Activated CD8-positive, alpha-beta T cell treated with anti-CD3 and anti-CD28 coated beads, Interleukin-2, amount 10 ng/mL, durations not matched to agents 7 days and 5 days (primary cell): ENCODE measurements around the gene MAP3K8. TPM values are rescaled to one million over a fixed set of nuclear protein-coding genes. Genes with fewer than 3 reads are reported as not detected.
A peak's percentile ranks its signal among the peaks of the same experiment; 100 is the strongest.
"Not testable (repeated sequence)": the region's sequence is repeated elsewhere in the genome, so short reads cannot be mapped to it uniquely, and the experiment has no call there.

Source experiments
- ATAC-seq: fragments of 150-1000 bp; cut with Tn5 transposase; one replicate; pipeline ENCODE4 v1.10.0; 2021; ENCODE audit warnings: moderate library complexity
- CTCF ChIA-PET: fragments of 350-600 bp; sonication (Branson Sonifier 250); formaldehyde crosslinking; loops from one replicate; lab custom pipeline; 2021; ENCODE audit warnings: antibody characterized with exemption; lab: Charles Lee
- POLR2A ChIA-PET: fragments of 350-600 bp; sonication (Branson Sonifier 250); formaldehyde crosslinking; loops from one replicate; lab custom pipeline; 2021; ENCODE audit warnings: antibody characterized with exemption; lab: Charles Lee
- DNase-seq: peaks from one replicate; pipeline ENCODE4 v3.0.0-alpha.2; 2020
- H3K27ac Mint-ChIP-seq: one replicate; pipeline ENCODE4 v1.8.0; 2021; ENCODE audit warnings: mild to moderate bottlenecking, mixed read lengths
- H3K27me3 Mint-ChIP-seq: one replicate; pipeline ENCODE4 v1.8.0; 2021; ENCODE audit warnings: low read depth, mixed read lengths
- H3K36me3 Mint-ChIP-seq: one replicate; pipeline ENCODE4 v1.8.0; 2021; ENCODE audit warnings: low read depth, mixed read lengths
- H3K4me1 Mint-ChIP-seq: one replicate; pipeline ENCODE4 v1.8.0; 2021; ENCODE audit warnings: low read depth, mixed read lengths
- H3K4me3 Mint-ChIP-seq: one replicate; pipeline ENCODE4 v1.8.0; 2021; ENCODE audit warnings: mild to moderate bottlenecking, mixed read lengths
- H3K9me3 Mint-ChIP-seq: one replicate; pipeline ENCODE4 v1.8.0; 2022; ENCODE audit warnings: mixed read lengths; ENCODE audit not compliant: insufficient read depth
- total RNA-seq, 2 experiments: library from RNA; stranded (reverse); gene quantifications; one replicate each; pipeline ENCODE4 v1.2.3, GENCODE V29; 2021

MAP3K8 gene
- total RNA-seq, 2 experiments from 2014 or later: 26.0 to 27.7 TPM

- DNase-seq (no peak), ATAC-seq (peak; percentile 47)
- H3K9me3 Mint-ChIP-seq: no peaks in the 10 kb centered on the region
- H3K4me3 Mint-ChIP-seq: no peak overlapping the region
- H3K4me1 Mint-ChIP-seq: peaks cover 31% of the 10 kb centered on the region
- no peaks in the 10 kb centered on the region for H3K27me3 Mint-ChIP-seq
- peaks cover 5% of the 10 kb centered on the region for H3K36me3 Mint-ChIP-seq
- H3K27ac Mint-ChIP-seq: peak overlapping the region; percentile 6
- POLR2A ChIA-PET: no interaction called here
- CTCF ChIA-PET: interaction anchor here (0.7 to 2.0 kb wide), 5 partner anchors 25 to 76 kb away, joined by 3 to 8 read pairs (median 3); no protein-coding TSS in a partner anchor
Measured at GRCh38 chr10:30467651-30468338, 33.8 kb downstream of the MAP3K8 start.

- Mint-ChIP-seq H3K4me3 (no peak overlapping the region), H3K27me3 (peaks cover 2% of the 10 kb centered on the region), H3K9me3 (no peaks in the 10 kb centered on the region), H3K4me1 (peaks cover 36% of the 10 kb centered on the region), H3K27ac (no peak overlapping the region), H3K36me3 (peaks cover 5% of the 10 kb centered on the region)
- ATAC-seq (no peak), DNase-seq (no peak)
- CTCF ChIA-PET: interaction anchor here (1.1 to 1.3 kb wide), 2 partner anchors 21 to 119 kb away, joined by 3 read pairs; no protein-coding TSS in a partner anchor
- POLR2A ChIA-PET: no interaction called here
Measured at GRCh38 chr10:30472414-30473155, 38.6 kb downstream of the MAP3K8 start.

- H3K36me3 Mint-ChIP-seq, ATAC-seq, POLR2A ChIA-PET, H3K27me3 Mint-ChIP-seq, DNase-seq, H3K9me3 Mint-ChIP-seq, H3K27ac Mint-ChIP-seq, H3K4me3 Mint-ChIP-seq, CTCF ChIA-PET: not testable (repeated sequence)
- peaks cover 19% of the 10 kb centered on the region for H3K4me1 Mint-ChIP-seq
Measured at GRCh38 chr10:30475515-30475914, 41.5 kb downstream of the MAP3K8 start.

GRCh38 chr10:30476511-30477155 is 42.6 kb downstream of the MAP3K8 start:
- H3K4me3 Mint-ChIP-seq: no peak overlapping the region
- peaks cover 2% of the 10 kb centered on the region for H3K27me3 Mint-ChIP-seq
- H3K36me3 Mint-ChIP-seq: peaks cover 5% of the 10 kb centered on the region
- peaks cover 19% of the 10 kb centered on the region for H3K4me1 Mint-ChIP-seq
- no peak for DNase-seq
- ChIA-PET POLR2A (no interaction called here), CTCF (no interaction called here)
- no peak overlapping the region for H3K27ac Mint-ChIP-seq
- peaks cover 5% of the 10 kb centered on the region for H3K9me3 Mint-ChIP-seq
- no peak for ATAC-seq

GRCh38 chr10:30479513-30479912 is 45.5 kb downstream of the MAP3K8 start:
- POLR2A ChIA-PET, H3K4me3 Mint-ChIP-seq, H3K36me3 Mint-ChIP-seq, DNase-seq, CTCF ChIA-PET, H3K27me3 Mint-ChIP-seq, ATAC-seq, H3K27ac Mint-ChIP-seq: not testable (repeated sequence)
- H3K9me3 Mint-ChIP-seq: peaks cover 12% of the 10 kb centered on the region
- peaks cover 19% of the 10 kb centered on the region for H3K4me1 Mint-ChIP-seq

- ATAC-seq: no peak
- ChIA-PET POLR2A (no interaction called here), CTCF (no interaction called here)
- Mint-ChIP-seq H3K4me1 (peaks cover 7% of the 10 kb centered on the region), H3K36me3 (peaks cover 7% of the 10 kb centered on the region), H3K27me3 (no peaks in the 10 kb centered on the region), H3K27ac (no peak overlapping the region), H3K4me3 (no peak overlapping the region), H3K9me3 (peaks cover 12% of the 10 kb centered on the region)
- DNase-seq: no peak
Measured at GRCh38 chr10:30481603-30482002, 47.6 kb downstream of the MAP3K8 start.

- no peak for DNase-seq
- Mint-ChIP-seq H3K9me3 (no peaks in the 10 kb centered on the region), H3K27ac (no peak overlapping the region), H3K36me3 (no peaks in the 10 kb centered on the region), H3K4me1 (peaks cover 46% of the 10 kb centered on the region), H3K27me3 (peaks cover 3% of the 10 kb centered on the region), H3K4me3 (no peak overlapping the region)
- CTCF ChIA-PET: interaction anchor here (1.2 to 2.9 kb wide), 4 partner anchors 10 to 42 kb away, joined by 3 to 12 read pairs (median 5); no protein-coding TSS in a partner anchor
- POLR2A ChIA-PET: interaction anchor here (2.4 kb wide), 1 partner anchor 9 kb away, joined by 7 read pairs; no protein-coding TSS in a partner anchor
- ATAC-seq: no peak
Measured at GRCh38 chr10:30488316-30488715, 54.3 kb downstream of the MAP3K8 start.

GRCh38 chr10:30489346-30489745 is 55.4 kb downstream of the MAP3K8 start:
- no peak overlapping the region for H3K4me3 Mint-ChIP-seq
- ATAC-seq (no peak), DNase-seq (no peak)
- no peaks in the 10 kb centered on the region for H3K9me3 Mint-ChIP-seq
- no peak overlapping the region for H3K27ac Mint-ChIP-seq
- peaks cover 56% of the 10 kb centered on the region for H3K4me1 Mint-ChIP-seq
- ChIA-PET CTCF (interaction anchor here (1.4 to 2.9 kb wide), 3 partner anchors 9 to 41 kb away, joined by 3 to 12 read pairs (median 6); no protein-coding TSS in a partner anchor), POLR2A (interaction anchor here (0.6 to 2.4 kb wide), 3 partner anchors 8 to 40 kb away, joined by 3 to 7 read pairs (median 5); no protein-coding TSS in a partner anchor)
- H3K36me3 Mint-ChIP-seq: peaks cover 4% of the 10 kb centered on the region
- peaks cover 3% of the 10 kb centered on the region for H3K27me3 Mint-ChIP-seq

- Mint-ChIP-seq H3K27me3 (peaks cover 3% of the 10 kb centered on the region), H3K36me3 (peaks cover 10% of the 10 kb centered on the region), H3K4me1 (peaks cover 66% of the 10 kb centered on the region), H3K27ac (no peak overlapping the region), H3K4me3 (no peak overlapping the region), H3K9me3 (peaks cover 1% of the 10 kb centered on the region)
- ATAC-seq: no peak
- ChIA-PET CTCF (interaction anchor here (2.0 to 3.4 kb wide), 3 partner anchors 39 to 76 kb away, joined by 4 to 16 read pairs (median 13); no protein-coding TSS in a partner anchor), POLR2A (interaction anchor here (1.6 kb wide), 1 partner anchor 39 kb away, joined by 5 read pairs; no protein-coding TSS in a partner anchor)
- DNase-seq: no peak
Measured at GRCh38 chr10:30490289-30491000, 56.5 kb downstream of the MAP3K8 start.

GRCh38 chr10:30491204-30491915 is 57.4 kb downstream of the MAP3K8 start:
- Mint-ChIP-seq H3K4me1 (peaks cover 76% of the 10 kb centered on the region), H3K9me3 (peaks cover 4% of the 10 kb centered on the region), H3K27ac (peak overlapping the region; percentile 0), H3K36me3 (peaks cover 13% of the 10 kb centered on the region), H3K4me3 (no peak overlapping the region), H3K27me3 (peaks cover 3% of the 10 kb centered on the region)
- POLR2A ChIA-PET: interaction anchor here (0.8 to 1.9 kb wide), 4 partner anchors 10 to 27 kb away, joined by 3 to 6 read pairs (median 4); no protein-coding TSS in a partner anchor
- CTCF ChIA-PET: interaction anchor here (0.8 to 3.4 kb wide), 8 partner anchors 10 to 77 kb away, joined by 3 to 16 read pairs (median 4); no protein-coding TSS in a partner anchor
- DNase-seq (no peak), ATAC-seq (no peak)
